Stimulated activated CD8-positive, alpha-beta memory T cell treated with anti-CD3 and anti-CD28 coated beads, Interleukin-2, amount 100 ng/mL, for 1 hour (primary cell): ENCODE data around the gene TDRKH.
"Not testable (repeated sequence)": the region's sequence is repeated elsewhere in the genome, so short reads cannot be mapped to it uniquely, and the experiment has no call there.

Experiments used
- DNase-seq, 2 donors: peaks; one replicate each; pipeline ENCODE4 v3.0.0-alpha.2; 2020; ENCODE audit warnings: low read depth in 2 of 2

The TDRKH gene

GRCh38 chr1:151802372-151802771 lies 12.1 kb upstream of the TDRKH start:
- DNase-seq, result no peak

GRCh38 chr1:151801846-151802245 lies 11.5 kb upstream of the TDRKH start:
- DNase-seq, result no peak

- no peak for DNase-seq
Measured at GRCh38 chr1:151801310-151801820, 11.1 kb upstream of the TDRKH start.

- DNase-seq, result no peak
Measured at GRCh38 chr1:151800830-151801229, 10.5 kb upstream of the TDRKH start.

- DNase-seq, result no peak
Measured at GRCh38 chr1:151799179-151800022, 9.1 kb upstream of the TDRKH start.

- no peak for DNase-seq
Measured at GRCh38 chr1:151798571-151798970, 8.3 kb upstream of the TDRKH start.

GRCh38 chr1:151790940-151791651 lies 796 bp upstream of the TDRKH start:
- no peak for DNase-seq

GRCh38 chr1:151787689-151788088 lies 2.6 kb downstream of the TDRKH start:
- no peak for DNase-seq

GRCh38 chr1:151783796-151784195 lies 6.5 kb downstream of the TDRKH start:
- DNase-seq, result no peak

GRCh38 chr1:151782741-151783140 lies 7.6 kb downstream of the TDRKH start:
- DNase-seq, result no peak

GRCh38 chr1:151782026-151782425 lies 8.3 kb downstream of the TDRKH start:
- not testable (repeated sequence) for DNase-seq

GRCh38 chr1:151780736-151781135 lies 9.6 kb downstream of the TDRKH start:
- not testable (repeated sequence) for DNase-seq

GRCh38 chr1:151779852-151780251 lies 10.4 kb downstream of the TDRKH start:
- no peak for DNase-seq

GRCh38 chr1:151777317-151777716 lies 13.0 kb downstream of the TDRKH start:
- no peak for DNase-seq

GRCh38 chr1:151776665-151777062 lies 13.6 kb downstream of the TDRKH start:
- no peak for DNase-seq

- DNase-seq, result no peak
Measured at GRCh38 chr1:151775894-151776664, 14.2 kb downstream of the TDRKH start.

- no peak for DNase-seq
Measured at GRCh38 chr1:151774256-151774922, 15.9 kb downstream of the TDRKH start.

- DNase-seq, result no peak
Measured at GRCh38 chr1:151773702-151774101, 16.6 kb downstream of the TDRKH start.

- not testable (repeated sequence) for DNase-seq
Measured at GRCh38 chr1:151769270-151769669, 21.0 kb downstream of the TDRKH start.

- not testable (repeated sequence) for DNase-seq
Measured at GRCh38 chr1:151768351-151769066, 21.8 kb downstream of the TDRKH start.

GRCh38 chr1:151763990-151764389 lies 26.3 kb downstream of the TDRKH start:
- no peak for DNase-seq
